Effector memory CD4-positive, alpha-beta T cell (primary cell): Measurements from ENCODE around the gene CDH22.

Source experiments
- DNase-seq, 3 donors: peaks; one replicate each; pipeline ENCODE4 v3.0.0-alpha.2; 2020
- H3K27ac ChIP-seq: 2 replicates; pipeline ENCODE4 v1.7.0; 2013; ENCODE audit warnings: mild to moderate bottlenecking, low read length, moderate library complexity; ENCODE audit not compliant: insufficient read depth, poor library complexity, severe bottlenecking
- H3K27me3 ChIP-seq: replicated peaks from 2 replicates; pipeline ENCODE4 v1.7.0; 2013; ENCODE audit warnings: mild to moderate bottlenecking, low read length; ENCODE audit not compliant: insufficient read depth, control insufficient read depth, poor library complexity, severe bottlenecking
- H3K36me3 ChIP-seq: 2 replicates; pipeline ENCODE4 v1.7.0; 2013; ENCODE audit warnings: mild to moderate bottlenecking, low read length, moderate library complexity; ENCODE audit not compliant: control insufficient read depth, insufficient read depth
- H3K4me1 ChIP-seq: 2 replicates; pipeline ENCODE4 v1.7.0; 2013; ENCODE audit warnings: low read length, mild to moderate bottlenecking; ENCODE audit not compliant: control insufficient read depth, insufficient read depth, poor library complexity, severe bottlenecking
- H3K4me3 ChIP-seq: 2 replicates; pipeline ENCODE4 v1.7.0; 2013; ENCODE audit warnings: low read length, low read depth, mild to moderate bottlenecking; ENCODE audit not compliant: insufficient read depth, poor library complexity, severe bottlenecking
- H3K9me3 ChIP-seq: 2 replicates; pipeline ENCODE4 v1.7.0; 2013; ENCODE audit warnings: mild to moderate bottlenecking, low read length, moderate library complexity; ENCODE audit not compliant: control insufficient read depth

Gene CDH22

GRCh38 chr20:46154796-46155195 is 153.5 kb downstream of the CDH22 start:
- peaks cover 6% of the 10 kb centered on the region for H3K27me3 ChIP-seq
- no peak for DNase-seq
- H3K4me3 ChIP-seq = no peak overlapping the region
- H3K9me3 ChIP-seq = no peaks in the 10 kb centered on the region
- no peaks in the 10 kb centered on the region for H3K4me1 ChIP-seq
- no peak overlapping the region for H3K27ac ChIP-seq
- H3K36me3 ChIP-seq = no peaks in the 10 kb centered on the region

GRCh38 chr20:46154305-46154704 is 154.0 kb downstream of the CDH22 start:
- H3K27ac ChIP-seq = no peak overlapping the region
- peaks cover 6% of the 10 kb centered on the region for H3K27me3 ChIP-seq
- no peaks in the 10 kb centered on the region for H3K4me1 ChIP-seq
- no peaks in the 10 kb centered on the region for H3K36me3 ChIP-seq
- no peak overlapping the region for H3K4me3 ChIP-seq
- DNase-seq = no peak
- no peaks in the 10 kb centered on the region for H3K9me3 ChIP-seq

- Histone ChIP-seq H3K9me3 (no peaks in the 10 kb centered on the region), H3K4me1 (no peaks in the 10 kb centered on the region), H3K4me3 (no peak overlapping the region), H3K27ac (no peak overlapping the region), H3K36me3 (no peaks in the 10 kb centered on the region), H3K27me3 (peaks cover 6% of the 10 kb centered on the region)
- DNase-seq = no peak
Measured at GRCh38 chr20:46152824-46153586, 155.3 kb downstream of the CDH22 start.

GRCh38 chr20:46151936-46152335 is 156.4 kb downstream of the CDH22 start:
- H3K9me3 ChIP-seq = no peaks in the 10 kb centered on the region
- no peak overlapping the region for H3K27ac ChIP-seq
- no peaks in the 10 kb centered on the region for H3K36me3 ChIP-seq
- no peaks in the 10 kb centered on the region for H3K4me1 ChIP-seq
- no peak for DNase-seq
- H3K4me3 ChIP-seq = no peak overlapping the region
- no peaks in the 10 kb centered on the region for H3K27me3 ChIP-seq

- Histone ChIP-seq H3K27ac (no peak overlapping the region), H3K9me3 (no peaks in the 10 kb centered on the region), H3K4me3 (no peak overlapping the region), H3K27me3 (no peaks in the 10 kb centered on the region), H3K36me3 (no peaks in the 10 kb centered on the region), H3K4me1 (no peaks in the 10 kb centered on the region)
- DNase-seq = no peak
Measured at GRCh38 chr20:46150943-46151342, 157.4 kb downstream of the CDH22 start.

- DNase-seq = no peak
- no peaks in the 10 kb centered on the region for H3K36me3 ChIP-seq
- H3K9me3 ChIP-seq = no peaks in the 10 kb centered on the region
- no peak overlapping the region for H3K4me3 ChIP-seq
- H3K27me3 ChIP-seq = no peaks in the 10 kb centered on the region
- H3K4me1 ChIP-seq = no peaks in the 10 kb centered on the region
- no peak overlapping the region for H3K27ac ChIP-seq
Measured at GRCh38 chr20:46148313-46149208, 159.7 kb downstream of the CDH22 start.

GRCh38 chr20:46145713-46146112 is 162.6 kb downstream of the CDH22 start:
- Histone ChIP-seq H3K9me3 (no peaks in the 10 kb centered on the region), H3K36me3 (no peaks in the 10 kb centered on the region), H3K4me3 (no peak overlapping the region), H3K27ac (no peak overlapping the region), H3K4me1 (no peaks in the 10 kb centered on the region), H3K27me3 (no peaks in the 10 kb centered on the region)
- no peak for DNase-seq

- no peaks in the 10 kb centered on the region for H3K9me3 ChIP-seq
- H3K36me3 ChIP-seq = no peaks in the 10 kb centered on the region
- no peaks in the 10 kb centered on the region for H3K27me3 ChIP-seq
- H3K4me1 ChIP-seq = no peaks in the 10 kb centered on the region
- H3K27ac ChIP-seq = no peak overlapping the region
- H3K4me3 ChIP-seq = no peak overlapping the region
- DNase-seq = no peak
Measured at GRCh38 chr20:46144432-46145025, 163.8 kb downstream of the CDH22 start.

GRCh38 chr20:46142124-46142523 is 166.2 kb downstream of the CDH22 start:
- Histone ChIP-seq H3K4me1 (no peaks in the 10 kb centered on the region), H3K27ac (no peak overlapping the region), H3K9me3 (no peaks in the 10 kb centered on the region), H3K27me3 (no peaks in the 10 kb centered on the region), H3K4me3 (no peak overlapping the region), H3K36me3 (no peaks in the 10 kb centered on the region)
- DNase-seq = no peak
